HG03196 (cell line): ENCODE results near the gene DTNBP1.

ENCODE experiments used
- ATAC-seq: cut with Tn5 transposase; IDR thresholded peaks from one replicate; pipeline ENCODE4 v1.9.1; 2021; ENCODE audit not compliant: unreplicated experiment

Gene DTNBP1

DNA sequence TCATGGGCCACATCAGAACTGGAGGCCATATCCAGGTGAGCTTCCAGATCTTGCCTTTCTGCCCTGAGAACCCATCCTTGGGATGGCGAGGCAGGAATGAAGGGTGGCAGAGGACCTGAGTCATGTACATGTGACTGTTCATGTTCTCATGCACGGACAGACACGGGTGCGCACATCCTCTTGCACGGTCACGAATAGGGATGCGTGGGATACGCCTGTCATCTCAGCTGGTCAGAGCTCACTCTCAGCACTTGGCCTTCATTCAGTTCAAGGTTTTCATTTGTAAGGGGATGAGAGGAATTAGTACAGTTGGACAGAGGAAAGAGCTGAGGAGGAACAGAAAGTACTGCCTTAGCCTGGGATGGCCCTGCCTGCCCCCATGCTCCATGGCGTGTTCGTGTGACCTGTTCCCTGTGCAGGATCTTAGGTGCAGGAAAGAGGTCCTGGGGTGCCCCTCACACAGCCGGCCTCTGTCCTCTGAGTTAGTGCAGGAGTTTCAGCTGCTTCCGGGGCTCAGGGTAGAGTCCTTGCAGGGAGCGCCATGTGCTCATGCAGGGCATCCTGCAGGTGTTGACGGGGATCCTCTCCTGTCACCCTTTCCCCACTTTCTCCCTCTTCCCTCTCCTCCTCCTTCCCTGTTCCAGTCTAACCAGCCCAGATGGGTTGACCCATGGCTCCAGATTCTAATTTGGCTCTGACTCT lies 173.4 kb downstream of the DTNBP1 start:
- ATAC-seq = no peak

DNA sequence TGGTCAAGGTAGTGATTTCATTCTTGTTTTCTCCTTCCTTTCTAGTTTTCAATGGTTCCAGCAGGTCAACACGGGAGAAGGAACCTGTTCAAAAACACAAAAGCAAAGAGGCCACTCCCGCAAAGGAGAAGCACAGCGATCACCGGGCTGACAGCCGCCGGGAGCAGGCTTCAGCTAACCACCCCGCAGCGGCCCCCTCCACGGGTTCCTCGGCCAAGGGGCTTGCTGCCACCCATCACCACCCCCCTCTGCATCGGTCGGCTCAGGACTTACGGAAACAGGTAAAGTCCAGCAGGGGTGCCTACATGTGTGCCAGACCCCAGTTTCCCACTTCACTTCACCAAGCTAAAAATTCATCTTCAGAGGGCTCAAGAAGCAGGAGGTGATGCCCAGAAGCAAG lies 175.6 kb downstream of the DTNBP1 start:
- ATAC-seq = no peak

DNA sequence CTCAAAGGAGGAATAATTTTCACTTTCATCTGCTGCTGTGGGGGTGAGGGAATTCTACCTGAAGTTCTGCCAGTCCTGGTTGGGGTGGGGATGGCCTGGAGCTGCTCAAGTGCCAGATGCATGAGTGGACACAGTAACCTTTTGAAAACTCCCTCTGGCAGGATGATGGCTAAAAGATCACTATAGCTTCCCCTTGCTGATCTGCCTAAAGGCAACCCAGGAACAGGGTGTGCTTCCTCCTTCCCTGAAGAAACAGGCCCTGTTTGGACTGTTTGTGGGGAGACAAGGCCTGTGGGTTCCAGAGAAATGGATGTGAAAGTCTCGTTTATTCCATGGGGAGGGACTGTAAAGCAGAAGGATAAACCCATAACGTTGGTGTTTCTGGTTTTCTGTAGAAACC lies 176.9 kb downstream of the DTNBP1 start:
- no peak for ATAC-seq

- no peak for ATAC-seq
Observed at GRCh38 chr6:15484821-15485220, 178.0 kb downstream of the DTNBP1 start.

GRCh38 chr6:15484140-15484539 lies 178.7 kb downstream of the DTNBP1 start:
- no peak for ATAC-seq

- no peak for ATAC-seq
Observed at GRCh38 chr6:15483060-15483459, 179.8 kb downstream of the DTNBP1 start.

GRCh38 chr6:15481390-15482291 lies 181.2 kb downstream of the DTNBP1 start:
- no peak for ATAC-seq

DNA sequence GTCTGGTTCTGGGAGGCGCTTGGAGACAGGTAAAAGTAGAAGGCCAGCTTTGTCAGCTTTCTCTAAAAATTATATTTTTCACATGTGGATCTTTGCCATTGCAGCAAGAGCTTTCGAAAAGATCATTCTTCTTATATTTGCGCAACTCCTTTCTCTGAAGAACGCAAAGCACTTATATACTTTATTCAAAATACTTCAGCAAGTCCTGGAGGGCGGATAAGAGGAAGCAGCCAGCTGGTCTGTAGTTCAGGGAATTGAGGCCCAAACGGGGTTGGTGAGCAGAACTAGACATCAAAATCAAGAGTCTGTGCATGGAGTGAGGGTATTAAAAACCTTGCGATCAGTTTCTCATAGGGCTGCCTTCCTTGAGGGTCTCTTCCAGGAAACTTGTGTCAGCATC lies 182.3 kb downstream of the DTNBP1 start:
- ATAC-seq = no peak

DNA sequence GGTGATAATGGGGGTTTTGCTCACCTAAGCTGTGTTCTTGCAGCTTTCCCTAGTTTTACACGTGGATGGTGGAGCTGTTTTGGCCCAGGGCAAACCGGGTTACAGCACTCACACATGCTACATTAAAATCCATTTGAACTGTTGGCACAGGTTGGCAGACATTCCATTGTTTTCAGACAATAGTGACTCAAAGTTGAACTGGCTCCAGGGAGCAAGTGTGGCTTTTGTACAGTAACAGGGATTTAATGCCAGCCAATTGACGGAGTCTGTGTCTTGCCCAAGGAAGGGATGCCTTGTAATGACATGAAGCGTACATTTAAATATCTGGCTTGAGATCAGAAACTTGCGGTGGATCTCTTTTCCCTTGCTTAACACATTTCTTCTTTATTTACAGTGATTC lies 183.1 kb downstream of the DTNBP1 start:
- no peak for ATAC-seq

GRCh38 chr6:15477746-15478145 lies 185.1 kb downstream of the DTNBP1 start:
- ATAC-seq = no peak

DNA sequence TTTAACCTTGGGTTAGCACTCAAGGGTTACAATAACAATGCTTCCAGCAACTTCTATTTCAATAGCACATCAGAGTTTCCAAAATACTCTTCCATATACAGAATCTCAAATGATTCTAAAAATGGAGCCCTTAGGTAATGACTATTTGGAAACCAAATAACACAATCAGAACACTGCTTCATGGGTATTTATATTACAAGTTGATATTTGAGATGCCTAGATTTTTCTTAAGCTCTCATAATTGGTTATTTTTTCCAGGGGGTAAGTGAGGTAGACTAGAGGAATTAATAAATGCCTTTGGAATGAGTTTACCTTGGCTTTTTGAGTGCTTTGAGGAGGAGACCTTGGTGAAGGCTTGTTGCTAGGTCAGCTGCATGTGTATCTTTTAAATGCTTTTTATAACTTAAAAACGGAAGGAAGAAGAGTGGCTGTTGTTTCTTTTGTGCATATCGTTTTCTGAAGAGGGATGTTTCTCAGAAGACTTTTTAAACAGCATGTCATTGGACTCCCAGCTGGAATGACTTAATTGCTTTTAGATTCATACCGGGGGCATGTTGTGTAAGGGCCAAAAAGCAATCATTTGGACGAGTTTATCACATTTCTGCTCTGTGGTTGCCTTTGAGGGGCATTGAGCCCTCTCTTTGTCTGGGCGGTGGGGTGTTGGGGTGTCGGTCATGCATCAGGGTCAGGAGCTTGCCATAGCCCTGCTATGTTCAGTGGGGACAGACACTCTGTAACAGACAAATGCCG lies 186.0 kb downstream of the DTNBP1 start:
- ATAC-seq = no peak

DNA sequence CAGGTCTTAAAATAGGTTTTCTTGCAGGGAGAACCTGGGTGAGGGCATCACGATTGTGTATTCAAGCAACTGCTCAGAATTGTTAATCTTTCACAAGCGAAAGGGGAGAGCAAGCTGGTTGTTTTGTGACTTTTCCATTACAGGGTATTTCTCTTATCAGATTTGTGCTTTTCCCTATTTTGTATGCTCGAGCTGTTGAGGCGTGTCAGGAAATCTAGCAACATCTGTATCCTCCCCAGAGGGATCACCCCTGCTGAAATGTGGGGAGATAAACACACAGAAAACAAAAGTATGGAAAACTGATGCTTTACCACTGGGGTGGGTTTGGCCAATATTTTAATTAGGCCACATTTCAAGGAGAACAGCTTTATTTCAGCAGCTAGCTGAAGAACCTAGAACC lies 187.0 kb downstream of the DTNBP1 start:
- no peak for ATAC-seq

DNA sequence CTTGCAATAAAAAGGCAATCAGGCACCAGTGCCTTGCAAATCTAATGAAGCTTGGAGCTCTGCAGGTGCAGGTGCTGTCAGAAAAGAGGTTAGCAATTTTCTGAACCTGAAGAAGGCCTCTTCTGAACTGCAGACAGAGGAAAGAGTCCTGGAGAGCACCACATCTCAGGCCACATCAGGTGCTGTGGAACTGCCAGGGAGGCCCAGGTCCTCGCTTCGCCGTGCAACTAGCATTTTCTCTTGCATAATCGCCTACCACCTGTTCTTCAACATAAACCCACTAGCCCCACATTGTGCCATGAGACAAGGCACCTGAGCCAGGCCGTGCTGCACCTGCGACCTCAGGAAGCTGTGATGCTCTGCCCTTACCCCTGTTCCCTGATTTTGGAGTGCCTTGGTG lies 187.6 kb downstream of the DTNBP1 start:
- no peak for ATAC-seq

DNA sequence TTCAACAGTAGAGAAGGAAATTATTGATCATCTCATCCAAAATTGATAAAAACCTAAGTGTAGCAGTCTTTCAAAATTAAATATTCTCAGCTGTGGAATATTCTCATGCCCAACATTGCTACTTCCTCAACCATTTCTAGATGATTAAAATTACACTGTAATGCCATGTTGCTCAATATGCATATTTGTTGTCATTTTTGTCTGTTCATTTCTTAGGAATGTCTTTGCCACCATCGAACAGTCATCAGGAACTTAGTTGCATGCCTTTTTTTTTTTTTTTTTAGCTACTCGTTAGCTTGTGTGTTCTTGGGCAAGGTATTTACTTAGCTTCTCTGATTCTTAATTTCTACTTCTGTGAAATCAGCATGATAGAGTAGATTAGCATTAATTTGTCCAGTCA lies 188.6 kb downstream of the DTNBP1 start:
- ATAC-seq = no peak

DNA sequence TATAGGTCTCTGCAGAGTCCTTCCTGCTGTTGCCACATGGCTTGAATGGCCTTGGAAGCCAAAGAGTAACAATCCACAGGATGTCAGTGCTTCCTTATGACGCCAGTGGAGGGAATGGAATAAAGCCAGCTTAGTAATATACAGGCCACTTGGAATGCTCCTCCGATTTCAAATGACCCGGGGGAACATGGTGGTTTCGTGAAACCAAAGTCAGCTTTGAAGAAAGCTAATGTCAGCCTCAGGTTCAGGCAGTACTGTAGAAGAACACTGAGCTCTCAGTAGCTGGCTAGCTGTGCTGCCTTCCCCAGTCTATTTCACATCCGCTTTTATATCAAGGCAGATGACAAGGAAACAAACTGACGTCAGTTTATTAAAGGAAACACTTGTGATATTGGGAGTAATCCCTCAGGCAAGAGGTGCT lies 189.1 kb downstream of the DTNBP1 start:
- no peak for ATAC-seq

DNA sequence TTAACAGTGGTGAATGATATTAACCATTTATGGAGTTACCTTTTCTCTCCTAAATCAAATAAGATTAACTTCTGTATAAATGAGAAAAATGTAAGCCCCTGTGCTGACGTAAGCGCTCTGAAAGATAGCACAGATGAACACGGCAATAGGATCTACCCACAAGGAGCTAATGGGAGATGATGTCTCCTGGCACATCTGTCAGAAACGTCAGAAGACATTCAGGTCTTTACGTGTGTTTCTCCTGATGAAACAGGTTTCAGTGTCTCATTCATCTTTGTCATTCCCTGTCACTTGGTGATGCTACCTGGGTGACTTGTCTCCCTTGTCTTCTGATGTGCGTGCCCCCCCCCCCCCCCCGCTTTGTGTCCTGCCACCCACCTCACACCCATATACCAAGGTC lies 189.7 kb downstream of the DTNBP1 start:
- no peak for ATAC-seq
